ENCODE results near the gene MTSS2. TPM values are rescaled to one million over a fixed set of nuclear protein-coding genes. Genes with fewer than 3 reads are reported as not detected.

Gene MTSS2
- total RNA-seq, 3 donors from 2014 or later (not counting 1 experiment from before 2014, with no cell fraction given), result 3.8 to 8.8 (median 4.4) TPM

DNA sequence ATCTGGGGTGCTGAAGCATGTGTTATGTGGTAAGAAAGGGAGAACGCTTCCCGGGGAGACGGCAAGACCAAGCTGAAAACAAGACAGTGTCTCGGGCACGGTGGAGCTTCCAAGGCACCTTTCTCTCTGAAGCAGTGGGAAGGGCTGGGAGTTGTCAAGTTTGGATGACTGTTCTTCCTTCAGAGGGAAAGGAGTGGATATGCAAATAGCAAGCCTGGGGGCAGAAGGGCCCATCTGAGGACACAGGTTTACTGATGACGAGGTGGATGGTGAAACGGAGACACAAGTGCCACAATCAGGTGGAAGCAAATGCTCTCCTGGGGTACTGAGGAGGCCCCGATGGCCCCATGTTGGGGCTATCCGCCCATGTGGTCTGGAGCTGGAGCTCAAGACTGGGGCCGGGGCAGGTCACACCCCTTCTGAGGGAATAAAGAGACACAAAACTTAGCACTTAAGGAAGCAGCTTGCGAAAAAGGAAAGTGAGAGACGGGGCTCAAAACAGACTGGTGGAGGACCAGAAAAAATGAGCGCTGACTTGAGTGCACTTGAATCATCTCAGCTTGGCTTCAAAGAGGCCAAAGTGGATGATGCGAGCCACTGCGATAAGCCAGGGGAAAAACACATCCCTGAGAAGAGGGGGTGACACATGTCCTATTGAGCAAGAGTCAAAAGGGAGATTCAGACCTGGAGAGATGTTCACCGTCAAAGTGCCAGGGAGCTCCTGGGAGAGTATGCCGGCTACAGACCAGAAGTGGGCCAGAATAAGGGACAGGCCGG, 34.8 kb upstream of the MTSS2 start:
- H3K27ac ChIP-seq (ENCODE audit: low read length), result no peak overlapping the region
- H3K4me1 ChIP-seq (ENCODE audit: control insufficient read depth, insufficient read depth, low read length), result no peaks in the 10 kb centered on the region
- no peaks in the 10 kb centered on the region for H3K27me3 ChIP-seq (ENCODE audit: control insufficient read depth, insufficient read depth, low read length)
- WGBS (ENCODE audit: insufficient coverage), result 95% methylated on average over 18 of the region's 18 CpGs
- no peaks in the 10 kb centered on the region for H3K9me3 Mint-ChIP-seq
- H3K9me3 ChIP-seq (ENCODE audit: control insufficient read depth, insufficient read depth, low read length), result no peaks in the 10 kb centered on the region
- DNase-seq (no peak), ATAC-seq (no peak)
- peaks cover 4% of the 10 kb centered on the region for H3K36me3 ChIP-seq (ENCODE audit: control insufficient read depth, insufficient read depth, low read length)
- H3K36me3 Mint-ChIP-seq, result peaks cover 7% of the 10 kb centered on the region
- peaks cover 0 to 6% of the 10 kb centered on the region in 2 donors for H3K4me1 Mint-ChIP-seq
- H3K4me3 ChIP-seq (ENCODE audit: low read length), result no peak overlapping the region
- H3K27ac Mint-ChIP-seq, result no peak overlapping the region
- H3K27me3 Mint-ChIP-seq (ENCODE audit: low read depth in 2 of 2), result no peaks in the 10 kb centered on the region
- intact Hi-C loops (cut with micrococcal nuclease), result no loop called here
- H3K4me3 Mint-ChIP-seq, result no peak overlapping the region
- TF ChIP-seq, protein P1, sequence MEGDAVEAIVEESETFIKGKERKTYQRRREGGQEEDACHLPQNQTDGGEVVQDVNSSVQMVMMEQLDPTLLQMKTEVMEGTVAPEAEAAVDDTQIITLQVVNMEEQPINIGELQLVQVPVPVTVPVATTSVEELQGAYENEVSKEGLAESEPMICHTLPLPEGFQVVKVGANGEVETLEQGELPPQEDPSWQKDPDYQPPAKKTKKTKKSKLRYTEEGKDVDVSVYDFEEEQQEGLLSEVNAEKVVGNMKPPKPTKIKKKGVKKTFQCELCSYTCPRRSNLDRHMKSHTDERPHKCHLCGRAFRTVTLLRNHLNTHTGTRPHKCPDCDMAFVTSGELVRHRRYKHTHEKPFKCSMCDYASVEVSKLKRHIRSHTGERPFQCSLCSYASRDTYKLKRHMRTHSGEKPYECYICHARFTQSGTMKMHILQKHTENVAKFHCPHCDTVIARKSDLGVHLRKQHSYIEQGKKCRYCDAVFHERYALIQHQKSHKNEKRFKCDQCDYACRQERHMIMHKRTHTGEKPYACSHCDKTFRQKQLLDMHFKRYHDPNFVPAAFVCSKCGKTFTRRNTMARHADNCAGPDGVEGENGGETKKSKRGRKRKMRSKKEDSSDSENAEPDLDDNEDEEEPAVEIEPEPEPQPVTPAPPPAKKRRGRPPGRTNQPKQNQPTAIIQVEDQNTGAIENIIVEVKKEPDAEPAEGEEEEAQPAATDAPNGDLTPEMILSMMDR (IDR thresholded peaks at IDR 0.05), result no peak

DNA sequence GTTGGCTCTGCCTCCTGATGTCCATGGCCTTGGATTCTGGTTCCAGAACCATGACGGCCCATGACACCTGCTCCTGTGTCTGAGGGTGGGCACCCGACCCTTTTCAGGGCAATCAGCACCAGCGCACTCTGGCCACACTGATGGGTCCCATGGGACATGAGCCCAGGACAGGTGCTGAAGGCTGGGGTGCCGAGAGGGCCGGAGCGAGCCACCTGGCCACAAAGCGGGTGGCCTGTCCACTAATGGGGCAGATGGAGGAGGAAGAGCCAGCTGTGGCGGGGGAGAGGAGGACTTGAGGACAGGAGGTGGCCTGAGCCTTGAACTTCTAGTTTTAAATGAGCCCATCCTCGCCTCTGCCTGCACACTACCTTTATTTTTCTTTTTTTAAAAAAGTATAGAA, 31.2 kb upstream of the MTSS2 start:
- TF ChIP-seq, protein P1 (IDR thresholded peaks at IDR 0.05), result no peak
- H3K36me3 ChIP-seq (ENCODE audit: control insufficient read depth, insufficient read depth, low read length), result peaks cover 4% of the 10 kb centered on the region
- no peak for ATAC-seq
- no peaks in the 10 kb centered on the region for H3K9me3 ChIP-seq (ENCODE audit: control insufficient read depth, insufficient read depth, low read length)
- H3K4me3 ChIP-seq (ENCODE audit: low read length), result no peak overlapping the region
- intact Hi-C loops (cut with micrococcal nuclease), result no loop called here
- Mint-ChIP-seq H3K4me3 (no peak overlapping the region), H3K27ac (no peak overlapping the region), H3K9me3 (no peaks in the 10 kb centered on the region), H3K27me3 (ENCODE audit: low read depth in 2 of 2) (no peaks in the 10 kb centered on the region), H3K4me1 (peaks cover 0 to 6% of the 10 kb centered on the region in 2 donors), H3K36me3 (peaks cover 7% of the 10 kb centered on the region)
- H3K27me3 ChIP-seq (ENCODE audit: control insufficient read depth, insufficient read depth, low read length), result no peaks in the 10 kb centered on the region
- 96% methylated on average over 8 of the region's 9 CpGs for WGBS (ENCODE audit: insufficient coverage)
- H3K4me1 ChIP-seq (ENCODE audit: control insufficient read depth, insufficient read depth, low read length), result no peaks in the 10 kb centered on the region
- H3K27ac ChIP-seq (ENCODE audit: low read length), result no peak overlapping the region
- DNase-seq, result no peak

DNA sequence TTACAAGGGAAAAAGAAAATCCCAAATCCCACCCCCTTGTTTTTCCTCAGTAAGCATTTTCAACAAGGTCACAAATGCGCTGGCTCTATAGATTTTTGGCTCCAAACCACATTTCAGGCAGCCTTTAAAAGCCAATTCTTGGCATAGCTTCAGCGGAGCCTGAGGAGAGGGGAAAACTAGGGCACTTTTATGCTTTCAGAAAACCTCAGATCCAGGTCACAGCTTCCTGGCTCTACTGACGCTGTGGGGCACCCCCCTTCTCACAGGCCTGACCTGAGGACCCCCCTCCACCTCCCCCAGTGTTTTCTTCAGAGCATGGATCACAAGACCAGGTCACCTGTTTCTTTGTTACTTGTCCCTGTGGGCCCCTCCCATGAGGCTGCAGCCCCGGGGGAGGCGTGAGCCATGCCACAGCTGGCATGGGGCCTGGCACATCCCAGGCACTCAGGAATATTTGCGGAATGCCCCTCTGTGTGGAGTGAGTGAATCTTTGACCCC, 30.1 kb upstream of the MTSS2 start:
- TF ChIP-seq, protein P1 (IDR thresholded peaks at IDR 0.05), result no peak
- Mint-ChIP-seq H3K27me3 (ENCODE audit: low read depth in 2 of 2) (no peaks in the 10 kb centered on the region), H3K9me3 (no peaks in the 10 kb centered on the region), H3K36me3 (peaks cover 7% of the 10 kb centered on the region), H3K27ac (no peak overlapping the region), H3K4me3 (no peak overlapping the region), H3K4me1 (peaks cover 0 to 9% of the 10 kb centered on the region in 2 donors)
- Histone ChIP-seq H3K4me1 (ENCODE audit: control insufficient read depth, insufficient read depth, low read length) (no peaks in the 10 kb centered on the region), H3K4me3 (ENCODE audit: low read length) (no peak overlapping the region), H3K27me3 (ENCODE audit: control insufficient read depth, insufficient read depth, low read length) (no peaks in the 10 kb centered on the region), H3K36me3 (ENCODE audit: control insufficient read depth, insufficient read depth, low read length) (peaks cover 4% of the 10 kb centered on the region), H3K27ac (ENCODE audit: low read length) (no peak overlapping the region), H3K9me3 (ENCODE audit: control insufficient read depth, insufficient read depth, low read length) (no peaks in the 10 kb centered on the region)
- DNase-seq (no peak), ATAC-seq (no peak)
- intact Hi-C loops (cut with micrococcal nuclease), result no loop called here
- WGBS (ENCODE audit: insufficient coverage), result 76% methylated on average over 6 of the region's 6 CpGs
